NCI-H748 (cell line): ENCODE measurements around the gene CDH10.

Source experiments
- DNase-seq: peaks from one replicate; lab custom pipeline; 2025; ENCODE audit not compliant: unreplicated experiment; lab: John Stamatoyannopoulos, UW

Gene CDH10

GRCh38 chr5:24606971-24607370 is 37.8 kb downstream of the CDH10 start:
- DNase-seq = peak; percentile 26

- DNase-seq = no peak
Measured at GRCh38 chr5:24602188-24602587, 42.6 kb downstream of the CDH10 start.

DNA sequence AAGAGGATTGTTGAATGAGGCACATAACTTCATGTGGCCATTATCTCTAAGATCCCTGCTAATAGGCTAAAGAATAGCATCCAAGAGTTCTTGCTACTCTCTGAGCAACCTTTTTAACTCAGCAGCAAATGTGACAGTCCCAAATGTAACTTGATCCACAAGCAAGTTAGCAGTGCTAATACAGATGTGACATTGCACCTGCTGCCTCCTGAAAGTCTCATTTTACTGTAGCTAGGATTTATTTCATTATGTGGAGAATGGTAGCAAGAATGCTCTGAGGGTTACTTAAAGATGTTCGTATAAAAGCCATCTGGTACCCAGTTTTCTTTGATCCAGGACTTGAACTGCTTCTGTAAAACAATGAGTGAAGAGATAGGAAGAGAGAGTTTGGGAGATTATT is 45.8 kb downstream of the CDH10 start:
- DNase-seq = peak; percentile 84

- DNase-seq = no peak
Measured at GRCh38 chr5:24595329-24595728, 49.4 kb downstream of the CDH10 start.

GRCh38 chr5:24591426-24591825 is 53.4 kb downstream of the CDH10 start:
- no peak for DNase-seq

DNA sequence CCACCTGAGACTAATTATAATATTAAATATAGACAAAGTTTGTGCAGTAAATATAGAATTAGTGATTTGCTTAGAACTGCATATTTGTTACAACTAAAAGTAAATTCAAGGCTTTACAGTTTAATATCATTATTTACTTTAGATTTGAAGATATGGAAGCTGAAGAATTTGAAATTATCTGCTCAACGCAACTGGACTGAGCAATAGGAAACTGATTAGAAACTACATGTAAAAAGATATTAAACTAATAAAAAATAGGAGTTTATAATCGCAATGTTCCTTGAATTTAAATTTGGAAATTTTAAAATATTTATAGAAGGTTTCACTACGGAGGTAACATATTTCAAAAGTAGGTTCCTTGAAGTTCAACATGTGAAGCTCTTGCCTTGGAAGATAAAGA is 55.2 kb downstream of the CDH10 start:
- DNase-seq = no peak

DNA sequence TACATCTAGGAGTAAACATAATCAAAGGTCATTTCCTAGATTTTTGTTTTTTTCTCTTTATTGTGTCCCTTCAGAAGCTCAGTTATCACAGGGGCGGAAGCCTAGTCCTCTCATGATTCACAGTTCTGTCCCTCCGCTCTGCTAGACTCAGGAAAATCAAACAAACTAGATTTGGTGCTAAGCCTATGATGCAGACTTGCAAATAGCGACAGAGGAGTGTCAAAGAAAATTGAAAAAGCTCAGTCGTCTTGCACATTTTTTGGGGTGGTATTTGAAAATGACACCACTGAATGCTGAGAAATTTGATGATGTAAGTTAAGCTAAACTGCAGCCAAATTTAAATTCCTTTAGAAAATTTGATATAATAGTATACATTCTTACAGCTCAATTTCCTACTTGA is 59.0 kb downstream of the CDH10 start:
- no peak for DNase-seq

DNA sequence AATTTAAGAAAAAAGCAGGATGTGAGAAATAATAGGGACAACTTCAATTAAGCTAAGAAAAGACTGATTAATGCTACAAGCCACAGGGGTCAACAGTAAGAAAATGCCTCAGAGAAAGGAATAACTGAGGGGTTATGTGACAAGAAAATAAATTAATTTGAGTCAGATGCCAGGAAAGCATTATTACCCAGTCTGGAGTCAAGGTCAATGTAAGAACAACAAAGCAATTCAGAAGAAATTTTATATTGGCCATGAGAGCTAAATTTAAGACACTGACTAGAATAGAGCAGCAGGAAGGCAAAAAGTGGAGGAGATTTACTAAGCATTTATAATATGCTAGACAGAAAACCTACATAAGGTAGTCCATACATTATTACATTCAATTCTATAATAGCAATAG is 73.5 kb downstream of the CDH10 start:
- no peak for DNase-seq

DNA sequence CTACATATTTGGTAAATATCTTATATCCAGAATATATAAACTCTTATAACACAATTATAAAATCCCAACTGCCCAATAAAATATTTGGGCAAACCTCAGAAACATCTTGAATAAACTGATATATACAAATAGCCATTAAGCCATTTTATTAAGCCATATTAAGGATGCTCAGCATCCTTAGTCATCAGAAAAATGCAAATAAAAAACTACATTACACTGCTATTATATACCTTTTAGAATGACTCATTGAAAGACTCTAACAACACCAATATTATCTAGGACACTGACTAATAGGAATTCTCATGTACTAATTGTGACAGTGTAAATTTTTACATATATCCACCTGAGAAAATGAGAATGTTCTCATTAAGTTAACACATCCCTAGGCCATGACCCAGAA is 77.8 kb downstream of the CDH10 start:
- DNase-seq = no peak

- peak; percentile 82 for DNase-seq
Measured at GRCh38 chr5:24555229-24555628, 89.5 kb downstream of the CDH10 start.

GRCh38 chr5:24547132-24547531 is 97.6 kb downstream of the CDH10 start:
- peak; percentile 99 for DNase-seq

DNA sequence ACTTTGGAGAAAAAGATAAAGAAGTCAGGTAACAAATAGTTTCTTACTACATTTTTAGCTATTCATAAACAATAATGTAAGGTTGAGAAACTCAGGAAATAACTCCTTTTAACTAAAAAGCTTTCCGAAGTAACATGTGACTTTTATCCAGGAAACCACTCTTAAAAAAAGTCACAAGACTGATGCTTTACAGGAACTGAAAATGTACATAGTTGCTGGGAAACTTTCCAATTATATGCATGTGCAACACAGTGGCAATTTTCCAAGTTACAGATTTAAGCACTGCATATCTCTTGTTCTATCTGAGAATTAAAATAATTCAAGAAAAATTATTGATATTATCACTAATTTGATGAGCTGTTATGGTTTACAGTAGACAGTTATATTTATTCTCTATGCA is 105.2 kb downstream of the CDH10 start:
- DNase-seq = no peak

GRCh38 chr5:24538346-24538745 is 106.4 kb downstream of the CDH10 start:
- DNase-seq = no peak

DNA sequence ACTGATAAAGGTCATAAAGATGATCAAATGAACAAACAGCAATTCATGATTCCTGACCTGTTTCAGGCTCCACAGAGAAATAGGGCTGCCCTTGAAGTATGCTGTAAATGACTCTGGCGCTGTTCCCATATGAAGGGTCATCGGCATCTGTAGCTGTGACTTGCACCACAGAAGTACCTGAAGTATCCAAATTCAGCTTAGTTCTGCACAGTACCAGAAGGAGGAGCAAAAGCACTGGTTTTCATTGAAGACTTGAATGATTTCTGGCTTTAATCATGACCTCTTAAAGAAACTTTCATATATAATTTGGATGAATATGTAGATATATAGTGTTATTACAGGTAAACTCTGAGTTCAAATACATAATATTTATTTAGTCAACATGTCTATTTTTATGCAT is 109.1 kb downstream of the CDH10 start:
- peak; percentile 67 for DNase-seq

DNA sequence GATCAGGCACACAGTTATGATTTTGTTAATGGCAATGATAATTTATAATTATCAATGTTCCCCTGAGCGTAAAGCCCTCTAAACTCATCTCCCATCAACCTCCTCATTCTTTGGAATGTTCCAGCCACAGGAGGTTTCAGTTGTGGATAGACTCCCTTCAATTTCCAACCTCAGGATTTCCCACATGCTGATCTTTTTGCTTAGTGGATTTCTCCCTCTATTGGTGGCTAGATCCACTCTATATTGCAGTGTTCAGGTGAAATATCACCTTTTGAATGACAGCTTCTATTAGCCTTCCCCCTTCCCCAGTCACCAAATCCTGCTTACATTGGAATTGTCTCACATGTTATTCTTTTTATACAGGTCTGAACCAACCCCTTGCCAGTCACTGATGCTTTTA is 113.9 kb downstream of the CDH10 start:
- DNase-seq = no peak

- DNase-seq = no peak
Measured at GRCh38 chr5:24525414-24525813, 119.4 kb downstream of the CDH10 start.

DNA sequence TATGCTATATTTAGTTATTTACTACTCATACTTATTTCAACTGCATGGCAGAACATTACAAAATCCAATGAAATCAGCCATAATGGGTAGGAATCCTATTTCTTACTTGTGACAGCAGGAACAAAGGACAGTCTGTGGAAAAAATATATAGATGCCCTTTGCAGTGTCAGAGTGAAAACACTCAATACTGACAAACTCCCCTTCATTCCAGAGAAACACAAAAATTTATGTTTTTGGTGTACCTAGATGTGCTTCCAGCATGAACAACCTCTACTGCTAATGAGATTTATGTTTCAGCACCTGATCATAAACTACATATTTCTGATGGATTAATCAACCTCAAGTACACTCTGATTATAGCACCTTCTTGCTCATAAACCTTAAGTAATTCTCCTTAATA is 132.4 kb downstream of the CDH10 start:
- DNase-seq = no peak

DNA sequence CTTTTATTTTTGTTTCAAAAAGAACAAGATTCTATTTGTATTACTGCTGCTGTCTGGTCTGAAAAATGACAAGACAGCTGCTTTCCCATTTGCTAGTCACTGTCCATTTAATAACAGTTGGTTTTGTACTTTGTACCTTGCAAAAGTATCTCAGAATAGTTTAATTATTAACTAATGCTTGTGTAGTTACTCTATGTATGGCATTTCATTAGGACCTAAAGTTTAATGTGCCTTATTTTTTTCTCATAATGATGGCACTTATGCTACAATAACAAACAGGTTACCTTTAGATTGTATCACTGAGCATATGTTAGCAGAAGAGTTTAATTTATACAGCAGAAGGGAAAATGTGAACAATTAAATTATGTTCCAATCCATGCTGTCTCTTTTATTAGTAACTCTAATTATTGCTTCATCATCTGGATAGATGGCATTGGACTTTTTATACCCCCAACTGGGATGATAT is 134.2 kb downstream of the CDH10 start:
- no peak for DNase-seq

- no peak for DNase-seq
Measured at GRCh38 chr5:24509943-24510342, 134.8 kb downstream of the CDH10 start.

DNA sequence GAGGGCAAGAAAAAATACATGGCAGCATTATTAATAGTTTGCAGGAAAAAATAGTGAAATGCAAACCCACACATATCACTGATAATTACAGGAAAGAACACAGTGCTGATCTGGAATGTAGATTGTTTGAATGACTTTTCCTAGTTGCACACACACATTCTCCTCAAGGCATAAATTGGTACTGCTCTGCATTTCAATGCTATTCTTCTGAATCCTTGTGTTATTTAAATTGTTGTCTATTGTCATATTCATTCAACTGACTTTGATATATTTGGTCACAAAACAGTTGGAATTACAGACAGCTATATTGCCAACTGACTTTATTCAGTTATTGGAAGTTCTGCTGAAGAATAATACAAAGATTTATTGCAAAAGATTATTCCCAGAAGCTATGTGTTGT is 139.5 kb downstream of the CDH10 start:
- no peak for DNase-seq

DNA sequence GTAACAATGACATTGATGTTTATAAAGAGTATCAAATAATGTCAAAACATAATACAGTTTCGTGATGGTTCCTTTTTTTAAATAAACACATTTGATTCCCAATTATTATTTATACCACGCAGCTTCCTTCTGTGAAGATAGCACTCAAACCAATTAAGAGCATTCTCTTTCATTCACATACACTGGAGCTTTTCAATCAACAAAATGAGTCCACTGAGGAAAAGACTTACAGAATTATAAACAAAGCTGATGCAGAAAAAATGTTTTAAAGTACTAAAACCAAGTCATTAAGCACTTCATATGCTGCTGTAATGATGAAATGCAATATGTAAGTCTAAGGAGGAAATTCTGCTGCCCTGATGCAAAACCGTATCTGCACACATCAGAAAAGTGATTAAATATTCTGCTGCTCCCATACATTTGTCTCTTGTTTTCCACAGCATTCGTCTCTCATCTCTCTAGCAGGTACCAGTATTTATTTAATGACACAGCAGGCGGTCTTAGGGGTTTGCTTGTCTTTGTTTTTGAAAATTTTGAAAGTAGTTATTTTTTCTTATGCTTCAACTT is 147.1 kb downstream of the CDH10 start:
- peak; percentile 58 for DNase-seq

DNA sequence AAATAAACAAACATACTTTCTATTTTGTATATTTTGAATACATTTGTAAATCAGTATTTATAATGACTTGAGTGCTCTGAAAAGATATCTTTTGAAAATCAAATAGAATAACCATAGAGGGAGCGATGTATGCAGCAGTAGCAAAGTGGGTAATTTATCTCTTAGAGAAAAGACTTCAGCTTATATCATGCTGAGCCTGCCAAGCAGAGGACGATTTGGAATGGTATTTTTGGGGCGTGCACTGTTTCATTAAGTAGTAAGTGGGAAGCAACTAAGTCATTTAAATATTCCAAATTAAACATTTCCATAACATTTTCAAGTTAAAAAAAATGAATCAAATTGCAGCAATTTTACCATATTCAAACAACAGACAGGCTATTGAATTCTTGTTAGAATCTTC is 147.6 kb downstream of the CDH10 start:
- peak; percentile 50 for DNase-seq

DNA sequence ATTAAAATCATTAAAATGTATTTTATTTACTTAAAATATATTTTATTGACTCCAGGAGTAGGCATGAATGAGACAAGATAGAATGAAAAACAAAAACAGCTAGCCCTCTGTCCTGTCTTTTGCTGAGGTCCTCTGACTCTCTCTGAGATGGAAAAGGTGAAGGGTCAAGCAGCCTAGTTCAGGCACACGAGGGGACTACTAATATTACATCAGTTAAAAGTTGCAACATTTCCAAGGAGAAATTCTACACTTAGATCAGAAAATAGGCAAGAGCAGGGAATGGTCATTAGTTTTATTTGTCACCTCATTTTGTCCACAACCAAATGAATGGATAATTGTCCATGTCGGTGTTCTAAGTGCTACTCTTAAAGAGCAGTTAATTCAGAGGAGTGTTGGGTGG is 148.5 kb downstream of the CDH10 start:
- peak; percentile 85 for DNase-seq

GRCh38 chr5:24492229-24492628 is 152.5 kb downstream of the CDH10 start:
- DNase-seq = no peak
